Transverse colon (tissue), 4 donors: ENCODE measurements around the gene AUNIP.

Source experiments
- EP300 ChIP-seq: sonication (generic); formaldehyde crosslinking; IDR thresholded peaks from one replicate; pipeline ENCODE4 v1.6.1; 2017; ENCODE audit warnings: antibody characterized with exemption, low read depth
- POLR2A ChIP-seq: fragments of 450-650 bp; IDR thresholded peaks from one replicate; pipeline ENCODE4 v1.6.1; 2016; ENCODE audit warnings: antibody characterized with exemption, mild to moderate bottlenecking, moderate library complexity
- POLR2AphosphoS5 ChIP-seq, 3 donors: sonication (generic); formaldehyde crosslinking; IDR thresholded peaks; one replicate each; pipeline ENCODE4 v1.6.1; 2016; ENCODE audit warnings: antibody characterized with exemption in 3 of 3
- TF ChIP-seq, protein P1 (sequence below), 5 experiments: fragments of 200-600 bp in 3 of 5; fragments of 450-650 bp in 2 of 5; sonication (generic) in 3 of 5; IDR thresholded peaks; 1 replicate in 2 of 5; 2 replicates in 3 of 5; pipeline ENCODE4 v1.5.1; 2016 to 2017; ENCODE audit warnings: antibody characterized with exemption in 5 of 5, inconsistent platforms in 3 of 5, mild to moderate bottlenecking in 2 of 5, moderate library complexity in 1 of 5

DNA sequence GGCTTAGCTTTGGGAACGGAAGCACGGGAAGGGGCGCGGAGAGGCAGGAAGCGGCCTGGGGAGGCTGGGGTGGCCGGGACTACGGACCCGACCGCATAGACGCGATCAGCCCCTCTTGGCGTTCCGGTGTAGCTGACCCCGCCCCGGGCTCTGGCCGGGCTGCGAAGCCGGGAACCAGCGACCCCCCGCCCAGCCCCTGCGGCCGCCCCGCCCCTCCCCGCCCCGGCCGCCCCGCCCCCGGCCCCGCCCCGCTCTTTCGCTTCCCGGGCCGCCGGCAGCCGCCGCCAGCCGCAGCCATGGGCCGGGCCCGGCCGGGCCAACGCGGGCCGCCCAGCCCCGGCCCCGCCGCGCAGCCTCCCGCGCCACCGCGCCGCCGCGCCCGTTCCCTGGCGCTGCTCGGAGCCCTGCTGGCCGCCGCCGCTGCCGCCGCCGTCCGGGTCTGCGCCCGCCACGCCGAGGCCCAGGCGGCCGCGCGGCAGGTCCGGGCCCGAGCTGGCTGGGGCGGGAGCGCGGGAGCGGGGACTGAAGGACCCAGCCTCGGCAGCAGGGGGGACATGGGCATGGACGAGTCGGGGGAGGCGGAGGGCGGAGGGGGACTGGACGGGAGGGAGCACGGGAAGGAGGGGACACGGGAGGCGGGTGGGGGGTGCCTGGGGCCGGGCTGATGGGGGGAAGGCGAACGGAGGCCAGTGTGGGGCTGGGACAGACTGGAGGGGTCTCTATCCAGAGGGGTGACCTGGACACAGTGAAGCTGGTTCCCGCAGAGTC lies 59.1 kb downstream of the AUNIP start, which contains the start of gene SELENON:
- TF ChIP-seq POLR2A = no peak
- TF ChIP-seq, protein P1, sequence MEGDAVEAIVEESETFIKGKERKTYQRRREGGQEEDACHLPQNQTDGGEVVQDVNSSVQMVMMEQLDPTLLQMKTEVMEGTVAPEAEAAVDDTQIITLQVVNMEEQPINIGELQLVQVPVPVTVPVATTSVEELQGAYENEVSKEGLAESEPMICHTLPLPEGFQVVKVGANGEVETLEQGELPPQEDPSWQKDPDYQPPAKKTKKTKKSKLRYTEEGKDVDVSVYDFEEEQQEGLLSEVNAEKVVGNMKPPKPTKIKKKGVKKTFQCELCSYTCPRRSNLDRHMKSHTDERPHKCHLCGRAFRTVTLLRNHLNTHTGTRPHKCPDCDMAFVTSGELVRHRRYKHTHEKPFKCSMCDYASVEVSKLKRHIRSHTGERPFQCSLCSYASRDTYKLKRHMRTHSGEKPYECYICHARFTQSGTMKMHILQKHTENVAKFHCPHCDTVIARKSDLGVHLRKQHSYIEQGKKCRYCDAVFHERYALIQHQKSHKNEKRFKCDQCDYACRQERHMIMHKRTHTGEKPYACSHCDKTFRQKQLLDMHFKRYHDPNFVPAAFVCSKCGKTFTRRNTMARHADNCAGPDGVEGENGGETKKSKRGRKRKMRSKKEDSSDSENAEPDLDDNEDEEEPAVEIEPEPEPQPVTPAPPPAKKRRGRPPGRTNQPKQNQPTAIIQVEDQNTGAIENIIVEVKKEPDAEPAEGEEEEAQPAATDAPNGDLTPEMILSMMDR (IDR thresholded peaks at IDR 0.05) = no peak
- peak in 1 of 3 donors; percentile 13 for TF ChIP-seq POLR2AphosphoS5 (IDR thresholded peaks at IDR 0.05)
- no peak for TF ChIP-seq EP300
